NCI-H187 (cell line): ENCODE measurements around the gene SRSF5.
A peak's percentile ranks its signal among the peaks of the same experiment; 100 is the strongest.
"Not testable (repeated sequence)": the region's sequence is repeated elsewhere in the genome, so short reads cannot be mapped to it uniquely, and the experiment has no call there.

Experiments
- DNase-seq, 2 experiments: peaks; one replicate each; lab custom pipeline; 2025; lab: John Stamatoyannopoulos, UW

The SRSF5 gene

DNA sequence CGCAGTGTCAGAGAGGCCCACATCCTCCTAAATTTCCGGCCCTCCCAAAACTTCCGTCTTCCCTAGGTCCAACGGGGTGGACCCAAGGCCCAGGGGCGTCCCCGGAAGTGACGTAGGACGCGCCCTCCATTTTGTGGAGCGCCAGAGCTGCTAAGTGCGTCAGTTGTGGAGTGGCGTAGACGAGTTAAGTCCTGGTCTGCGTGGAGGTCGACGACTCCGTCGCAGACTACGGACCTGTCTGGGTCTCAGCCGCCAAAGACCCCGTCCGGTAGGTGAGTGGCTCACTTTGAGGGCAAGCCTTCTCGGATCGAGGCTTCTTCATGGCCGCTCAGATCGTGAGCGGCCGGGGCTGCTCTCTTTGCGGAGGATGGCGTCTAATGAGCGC is at the start of gene SRSF5:
SRSF5 (plus strand) TSS at position 159 of the 385 bp plus-strand sequence. CDS start 1,015 bp downstream, outside the sequence.
- DNase-seq: peak; percentile 90 to 92

DNA sequence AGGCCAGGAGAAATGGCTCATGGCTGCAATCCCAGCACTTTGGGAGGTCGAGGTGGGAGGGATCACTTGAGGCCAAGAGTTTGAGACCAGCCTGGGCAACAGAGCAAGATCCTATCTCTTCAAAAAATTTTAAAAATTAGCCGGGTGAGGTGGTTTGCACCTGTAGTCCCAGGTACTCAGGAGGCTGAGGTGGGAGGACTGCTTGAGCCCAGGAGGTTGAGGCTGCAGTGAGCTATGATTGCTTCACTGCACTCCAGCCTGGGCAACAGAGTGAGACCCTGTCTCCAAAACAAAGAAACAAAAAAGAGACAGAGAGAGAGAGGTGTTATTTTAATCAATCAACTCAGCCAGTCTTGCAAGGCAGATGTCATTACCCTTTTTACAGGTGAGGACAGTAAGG is 48.3 kb upstream of the SRSF5 start:
- DNase-seq: not testable (repeated sequence)

DNA sequence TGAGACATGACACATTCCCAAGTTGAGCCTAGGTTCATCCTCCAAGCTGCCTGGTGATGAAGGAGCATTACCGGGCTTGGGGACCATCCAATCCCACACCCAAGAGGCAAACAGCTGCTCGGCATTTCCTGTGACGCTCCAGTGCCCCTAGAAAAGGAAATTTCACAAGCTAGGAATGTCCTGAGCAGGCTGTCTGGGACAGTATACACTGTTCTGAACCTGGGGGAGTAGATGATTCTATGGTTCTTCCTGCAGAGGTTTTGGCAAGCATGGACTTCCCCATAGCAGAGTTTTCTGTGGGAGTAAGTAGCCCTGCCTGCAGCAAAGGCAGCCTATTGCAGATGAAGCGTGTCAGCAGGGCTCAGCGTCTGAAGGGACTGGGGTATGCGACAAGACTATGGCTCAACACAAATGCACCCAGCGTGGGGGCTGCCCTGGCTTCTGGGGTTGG is 47.4 kb upstream of the SRSF5 start:
- DNase-seq: no peak

DNA sequence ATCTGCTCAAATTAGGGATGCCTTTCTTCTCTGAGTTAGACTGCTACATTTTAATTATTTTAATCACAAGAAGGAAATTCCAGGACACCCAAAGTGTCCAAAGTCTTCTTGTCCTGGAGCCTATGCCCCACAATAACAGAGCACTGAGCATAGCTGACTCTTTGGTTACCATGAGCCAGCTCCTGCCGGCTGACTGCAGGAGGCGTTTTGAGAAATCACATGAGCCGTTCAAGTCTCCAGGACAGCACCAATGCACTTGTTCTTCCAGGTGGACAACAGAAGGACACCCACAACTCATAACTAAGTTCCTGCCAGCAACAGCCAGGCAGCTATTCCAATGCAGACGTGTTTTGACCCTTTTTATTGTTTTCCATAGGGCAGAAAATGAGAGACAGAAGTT is 46.0 kb upstream of the SRSF5 start:
- no peak for DNase-seq

DNA sequence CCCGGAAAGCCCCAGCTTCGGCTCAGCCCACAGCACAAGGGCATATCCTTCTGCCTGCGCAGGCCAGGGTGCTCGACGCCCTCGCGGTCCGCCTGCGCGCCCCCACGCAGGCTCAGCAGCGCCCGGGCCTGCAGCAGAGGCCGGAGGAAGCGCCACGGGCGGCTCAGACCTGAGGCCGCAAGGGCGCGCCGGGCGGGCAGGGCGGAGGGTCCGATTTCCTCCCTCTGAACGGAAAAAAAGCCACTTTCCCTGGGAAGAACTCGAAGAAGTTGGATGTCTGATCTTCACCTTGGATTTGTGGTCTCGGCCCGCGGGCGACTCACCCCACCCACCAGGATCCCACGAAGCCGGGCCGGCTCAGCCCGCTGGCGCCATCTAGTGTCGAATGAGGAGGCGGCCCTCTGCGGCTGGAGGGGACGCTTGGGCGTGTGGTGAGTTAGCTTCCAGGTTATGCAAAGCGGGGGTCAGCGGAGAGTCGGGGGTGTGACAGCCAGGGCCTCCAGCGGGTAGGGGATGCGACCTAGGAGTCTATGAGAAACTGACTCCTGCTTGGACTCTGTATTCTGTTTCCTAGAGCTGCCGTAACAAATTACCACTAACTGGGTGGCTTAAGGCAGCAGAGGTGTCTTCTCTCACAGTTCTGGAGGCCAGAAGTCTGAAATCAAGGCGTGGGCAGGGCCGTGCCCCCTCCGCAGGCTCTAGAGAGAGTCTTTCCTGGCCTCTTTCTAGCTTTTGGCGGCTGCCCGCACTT is 40.0 kb upstream of the SRSF5 start:
- peak; percentile 55 to 65 for DNase-seq

DNA sequence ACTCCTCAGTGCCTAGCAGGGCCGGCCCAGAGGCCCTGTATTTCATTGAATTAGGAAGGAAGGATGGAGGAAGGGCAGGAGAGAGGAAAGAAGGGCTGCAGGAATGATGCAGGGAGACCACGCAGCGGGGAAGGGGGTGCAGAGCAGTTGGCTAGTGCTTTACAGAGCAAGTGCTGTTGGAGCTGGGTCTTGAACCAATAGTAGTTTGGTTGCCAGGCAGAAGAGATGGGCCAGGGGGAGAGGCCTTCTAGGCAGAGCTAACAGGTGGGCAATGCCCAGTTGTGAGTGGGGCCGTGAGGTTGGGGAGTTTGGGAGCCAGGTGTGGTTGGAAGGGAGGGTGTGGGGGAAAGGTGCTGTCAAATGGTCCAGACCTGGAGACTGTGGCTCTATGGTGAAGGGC is 39.1 kb upstream of the SRSF5 start:
- no peak for DNase-seq

DNA sequence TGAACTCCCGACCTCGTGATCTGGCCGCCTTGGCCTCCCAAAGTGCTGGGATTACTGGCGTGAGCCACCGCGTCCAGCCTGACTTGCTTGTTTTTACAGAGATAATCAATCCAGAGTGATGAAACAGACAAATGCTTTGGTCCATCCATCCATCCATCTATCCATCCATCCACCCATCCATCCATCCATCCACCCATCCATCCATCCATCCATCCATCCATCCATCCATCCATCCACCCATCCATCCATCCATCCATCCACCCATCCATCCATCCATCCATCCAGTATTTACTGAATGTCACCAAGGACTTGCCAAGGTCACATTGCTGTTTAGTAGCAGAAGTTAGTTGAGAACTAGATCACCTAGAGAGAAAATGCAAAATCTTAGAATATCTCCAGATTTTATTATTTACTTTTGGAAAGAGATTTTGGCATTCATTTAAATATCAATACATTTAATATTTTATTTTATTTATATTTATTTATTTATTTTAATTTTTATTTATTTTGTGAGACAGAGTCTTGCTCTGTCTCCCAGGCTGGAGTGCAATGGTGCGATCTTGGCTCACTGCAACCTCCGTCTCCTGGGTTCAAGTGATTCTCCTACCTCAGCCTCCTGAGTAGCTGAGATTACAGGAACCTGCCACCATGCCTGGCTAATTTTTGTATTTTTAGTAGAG is 34.9 kb upstream of the SRSF5 start:
- not testable (repeated sequence) for DNase-seq

DNA sequence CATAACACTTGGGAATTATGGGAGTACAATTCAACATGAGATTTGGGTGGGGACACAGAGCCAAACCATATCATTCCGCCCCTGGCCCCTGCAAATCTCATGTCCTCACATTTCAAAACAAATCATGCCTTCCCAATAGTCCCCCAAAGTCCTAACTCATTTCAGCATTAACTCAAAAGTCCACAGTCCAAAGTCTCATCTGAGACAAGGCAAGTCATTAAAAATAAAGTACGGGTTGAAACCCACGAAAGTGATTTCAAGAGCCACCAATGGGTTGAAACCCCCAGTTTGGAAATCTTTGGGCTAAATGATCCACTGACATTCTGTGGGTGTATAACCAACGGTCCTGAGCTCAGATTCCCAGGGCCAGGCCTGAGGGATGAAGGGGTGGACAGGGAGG is 30.5 kb upstream of the SRSF5 start:
- DNase-seq: not testable (repeated sequence)

DNA sequence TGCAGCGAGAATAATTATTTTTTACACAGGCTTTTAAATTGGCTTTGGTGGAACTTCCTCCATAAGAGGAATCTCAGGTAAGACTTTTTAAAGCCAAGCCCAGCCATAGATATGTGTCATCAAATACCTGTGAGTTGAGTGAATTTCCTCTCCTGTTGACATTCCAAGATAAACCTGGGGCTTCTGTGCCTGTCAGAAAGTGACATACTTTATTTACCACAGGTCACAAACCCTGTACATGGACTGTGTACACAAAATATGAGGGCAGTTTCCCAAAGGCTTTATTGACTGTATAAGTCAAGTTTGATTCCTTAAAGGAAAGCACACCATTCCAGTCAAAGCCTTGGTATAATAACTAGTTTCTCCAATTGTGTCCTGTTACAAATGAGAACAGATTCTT is 25.9 kb upstream of the SRSF5 start:
- DNase-seq: no peak

DNA sequence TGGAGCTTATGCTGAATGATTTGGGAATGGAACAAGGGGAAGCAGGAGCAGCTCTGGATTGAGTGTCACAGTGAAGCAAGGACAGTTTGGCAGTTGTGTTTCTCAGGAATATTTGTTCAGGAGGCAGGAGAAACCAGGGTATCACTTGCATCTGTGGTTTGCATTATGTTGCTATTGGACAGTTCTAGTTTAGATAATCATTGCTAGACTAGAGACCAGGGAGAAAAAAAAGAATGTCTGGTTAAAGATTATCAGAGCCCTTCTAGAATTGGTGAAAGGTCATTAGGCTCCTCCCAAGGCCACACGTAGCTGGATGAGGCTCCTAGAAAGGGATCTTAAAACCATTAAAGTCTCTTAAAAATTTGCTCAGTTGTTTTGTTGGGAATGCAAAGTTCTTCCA is 17.0 kb upstream of the SRSF5 start:
- no peak for DNase-seq

DNA sequence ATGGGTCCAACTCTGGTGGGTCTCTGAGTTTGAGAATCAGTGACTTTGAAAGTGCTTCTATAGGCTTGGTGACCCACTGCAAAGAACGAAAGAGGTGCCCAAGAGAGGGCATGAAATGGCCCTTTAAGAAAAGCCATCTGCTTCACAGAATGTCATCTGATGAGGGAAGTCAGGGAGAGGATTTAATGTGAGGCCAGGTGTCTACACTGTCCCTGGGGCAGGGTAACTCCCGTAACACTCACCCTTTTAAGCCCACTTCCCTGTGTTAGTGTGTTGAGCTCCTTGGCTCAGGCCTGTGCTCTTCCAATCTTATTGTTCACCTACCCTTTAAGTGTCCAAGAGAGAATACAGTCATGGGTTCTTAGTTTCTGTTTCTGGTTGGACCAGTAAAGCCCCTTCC is 16.4 kb upstream of the SRSF5 start:
- no peak for DNase-seq

DNA sequence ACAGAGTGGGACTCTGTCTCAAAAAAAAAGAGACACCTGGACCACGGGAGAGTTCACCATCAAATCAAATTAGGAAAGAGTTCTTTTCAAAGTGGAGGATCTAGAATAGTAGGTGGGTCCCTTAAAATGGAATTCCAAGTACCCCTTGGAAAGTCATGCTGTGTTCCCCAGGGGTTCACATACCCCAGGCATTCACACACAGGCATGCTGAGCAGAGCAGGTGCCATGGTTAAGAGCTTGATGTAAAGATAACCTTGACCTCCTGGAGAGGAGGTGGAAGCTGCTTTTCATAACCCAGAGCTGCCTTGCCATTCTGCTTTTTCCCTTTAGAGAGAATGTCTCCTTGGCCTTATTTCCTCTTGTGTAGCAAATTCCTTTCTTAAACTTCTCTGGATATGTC is 14.2 kb upstream of the SRSF5 start:
- DNase-seq: no peak

DNA sequence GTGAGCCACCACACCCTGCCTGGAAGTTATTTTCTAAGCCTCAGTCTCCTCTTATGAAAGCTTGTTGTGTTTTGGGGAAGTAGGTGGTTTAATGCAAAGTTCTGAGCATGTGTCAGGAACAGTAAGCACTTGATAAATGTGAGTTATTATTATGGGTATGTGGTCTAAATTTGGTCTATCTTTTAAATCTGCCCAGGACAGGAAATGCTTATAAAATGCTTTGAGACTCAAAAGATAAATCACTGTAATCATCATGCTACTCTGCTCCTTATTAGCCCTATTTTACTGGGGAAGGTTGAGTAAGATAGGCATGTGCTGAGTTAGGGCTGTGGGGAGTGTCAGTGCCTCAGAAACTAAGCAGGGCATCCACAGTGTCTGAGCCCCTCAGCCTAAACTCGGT is 13.1 kb upstream of the SRSF5 start:
- no peak for DNase-seq

DNA sequence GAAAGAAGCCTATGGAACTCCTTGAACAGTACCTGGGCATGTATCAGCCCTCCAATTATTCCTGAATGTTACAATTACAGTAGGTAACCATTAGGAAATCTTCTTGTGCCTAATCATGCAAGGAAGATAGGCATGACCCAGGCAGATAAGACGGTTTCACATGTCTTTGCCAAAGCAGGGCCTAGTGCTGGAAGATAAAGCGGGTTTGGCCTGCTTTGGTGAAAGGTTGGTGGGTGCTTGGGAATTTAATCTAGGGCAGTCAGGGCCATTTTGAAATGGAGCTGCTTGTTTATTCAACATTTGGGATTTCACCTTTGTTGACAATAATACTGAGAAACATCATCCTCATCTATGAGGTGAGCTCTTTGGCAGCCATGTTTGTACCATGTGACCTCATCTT is 12.5 kb upstream of the SRSF5 start:
- no peak for DNase-seq

DNA sequence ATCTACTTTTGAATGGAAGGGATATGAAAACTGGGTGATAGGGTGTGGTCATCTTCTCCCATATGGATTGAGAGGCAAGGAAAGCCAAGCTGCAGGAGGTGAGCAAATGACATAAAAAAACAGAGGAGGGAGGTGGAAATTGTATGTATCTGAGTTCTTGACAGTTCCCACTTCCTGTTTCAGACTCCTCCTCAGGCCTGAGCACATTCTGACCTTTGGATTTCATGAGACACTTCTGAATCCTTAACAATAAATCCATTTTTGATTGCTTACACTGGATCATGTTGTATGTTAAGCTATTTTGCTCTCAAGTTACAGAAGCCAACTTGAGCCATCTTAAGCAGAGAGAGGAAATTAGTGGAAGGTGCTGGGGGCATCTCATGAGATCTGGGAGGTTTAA is 11.6 kb upstream of the SRSF5 start:
- DNase-seq: no peak

DNA sequence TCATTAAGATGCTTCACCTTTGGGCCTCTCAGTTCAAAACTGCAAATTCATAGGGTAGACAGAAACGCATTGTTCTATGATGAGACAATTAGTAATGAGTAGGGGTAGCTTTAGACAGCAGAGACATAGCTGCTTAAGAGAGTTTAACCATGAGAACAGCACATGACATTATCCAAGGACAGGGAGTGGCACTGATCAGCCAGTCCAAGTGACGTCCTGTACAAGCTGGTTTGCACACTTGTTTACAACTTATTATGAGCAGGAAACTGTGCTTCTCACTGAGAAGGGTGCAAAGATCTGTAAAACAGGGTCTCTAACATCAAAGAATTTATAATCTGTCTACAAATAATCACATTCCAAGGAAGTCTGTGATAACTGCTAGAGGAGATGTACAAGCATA is 11.2 kb upstream of the SRSF5 start:
- DNase-seq: no peak

DNA sequence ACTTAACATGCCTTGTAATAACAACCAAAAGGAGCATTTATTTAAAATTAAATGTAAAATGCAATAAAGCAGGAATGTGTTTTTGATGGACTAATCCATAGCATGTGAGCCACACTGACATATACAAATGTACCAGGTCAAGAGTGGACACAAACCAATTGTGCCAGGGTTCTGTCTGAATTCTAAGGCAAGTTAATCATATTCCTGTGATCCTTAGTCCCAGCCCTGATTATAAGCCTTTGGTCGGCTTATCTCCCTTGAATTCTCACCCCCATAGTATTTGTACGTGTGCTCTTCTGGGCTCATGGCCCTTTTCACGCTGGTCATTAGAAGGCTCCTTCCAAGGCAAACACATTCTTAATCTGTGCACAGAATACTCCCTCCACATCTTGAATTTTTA is 10.6 kb upstream of the SRSF5 start:
- DNase-seq: no peak

DNA sequence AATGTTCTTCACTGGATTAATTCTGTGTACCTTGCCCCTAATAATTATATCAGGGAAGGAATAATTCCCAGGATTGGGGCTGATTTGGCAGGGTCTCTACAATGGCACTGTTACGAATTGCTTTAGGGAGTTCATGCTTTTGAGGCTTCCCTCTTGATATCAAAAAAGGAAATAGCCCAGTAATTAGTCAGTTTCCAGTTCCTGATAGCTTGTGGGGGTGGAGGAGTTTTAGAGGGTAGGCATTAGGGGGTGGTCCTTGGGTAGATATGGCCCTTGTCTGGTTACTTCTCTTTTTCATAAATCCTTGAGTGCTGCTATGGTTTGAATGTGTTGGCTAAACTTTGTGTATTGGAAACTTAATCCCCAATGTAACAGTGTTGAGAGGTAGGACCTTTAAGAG is 6.1 kb upstream of the SRSF5 start:
- DNase-seq: no peak

DNA sequence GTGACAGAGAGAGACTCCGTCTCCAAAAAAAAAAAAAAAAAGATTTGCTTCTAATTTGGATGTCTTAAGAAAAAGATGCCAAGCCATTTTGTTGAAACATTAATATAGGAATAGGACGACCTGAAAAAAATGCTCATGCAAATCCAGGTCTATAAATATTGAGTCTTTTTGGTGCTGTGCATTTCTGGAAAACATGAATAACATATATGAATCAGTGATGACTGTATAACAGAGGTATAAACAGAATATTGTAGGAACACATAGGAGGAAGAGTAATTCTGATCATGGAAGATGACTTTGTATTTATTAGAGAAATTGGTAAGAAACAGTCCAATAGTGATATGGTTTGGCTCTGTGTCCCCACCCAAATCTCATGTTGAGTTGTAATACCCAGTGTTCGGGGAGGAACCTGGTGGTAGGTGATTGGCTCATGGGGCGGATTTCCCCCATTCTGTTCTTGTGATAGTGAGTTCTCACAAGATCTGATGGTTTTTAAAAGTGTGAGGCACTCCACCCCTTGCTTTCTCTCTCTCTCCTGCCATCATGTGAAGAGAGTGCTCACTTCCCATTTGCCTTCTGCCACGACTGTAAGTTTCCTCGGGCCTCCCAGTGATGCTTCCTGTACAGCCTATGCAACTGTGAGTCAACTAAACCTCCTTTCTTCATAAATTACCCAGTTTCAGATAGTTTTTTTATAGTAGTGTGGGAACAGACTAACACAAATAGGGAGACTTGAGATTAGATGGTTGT is 3.0 kb upstream of the SRSF5 start:
- DNase-seq: no peak

DNA sequence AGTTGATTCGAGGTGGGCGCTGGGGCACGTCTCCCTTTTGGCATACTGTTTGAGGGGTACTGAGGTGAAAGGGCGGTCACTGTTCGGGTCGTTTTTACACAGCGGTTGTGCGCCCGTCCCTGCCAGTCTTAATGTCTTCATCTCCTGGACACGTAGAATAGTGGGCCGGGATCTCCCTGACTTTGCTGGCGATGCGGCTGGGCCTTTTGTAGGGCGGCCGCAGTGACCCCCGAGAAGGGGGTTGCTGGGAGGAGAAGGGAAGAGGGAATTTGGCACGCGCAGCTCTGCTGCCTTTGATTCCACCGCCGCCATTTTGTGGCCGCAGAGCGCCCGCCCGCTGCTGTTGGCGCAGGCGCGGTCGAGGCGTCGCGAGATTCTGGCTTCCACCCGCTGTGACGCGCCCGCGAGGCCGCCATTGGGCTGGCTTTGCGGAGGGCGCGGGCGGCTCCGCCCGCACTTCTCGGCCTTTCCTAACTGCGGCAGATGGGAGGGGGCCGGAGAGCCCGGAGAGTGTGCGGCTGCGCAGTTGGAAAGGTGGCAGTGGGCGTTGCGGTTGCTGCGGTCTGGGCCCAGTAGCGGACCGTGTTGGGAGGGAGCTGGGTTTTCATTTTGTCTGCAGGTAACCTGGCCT is 542 bp downstream of the SRSF5 start:
- peak; percentile 89 to 92 for DNase-seq

DNA sequence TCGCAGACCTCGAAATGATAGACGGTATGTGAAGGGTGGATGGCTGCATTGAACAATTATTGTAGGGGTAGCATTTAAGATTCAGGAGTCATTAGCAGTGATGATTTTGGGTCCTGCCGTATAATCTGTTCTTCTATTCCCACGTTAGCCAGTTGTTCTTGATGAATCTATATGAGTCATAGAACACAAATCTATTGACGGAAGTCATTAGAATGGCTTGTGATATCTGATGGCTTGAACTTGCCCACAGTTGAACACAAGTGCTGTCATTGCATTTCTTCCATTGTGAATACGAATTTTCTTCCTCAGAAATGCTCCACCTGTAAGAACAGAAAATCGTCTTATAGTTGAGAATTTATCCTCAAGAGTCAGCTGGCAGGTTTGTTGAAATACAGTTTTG is 1.9 kb downstream of the SRSF5 start:
- no peak for DNase-seq

DNA sequence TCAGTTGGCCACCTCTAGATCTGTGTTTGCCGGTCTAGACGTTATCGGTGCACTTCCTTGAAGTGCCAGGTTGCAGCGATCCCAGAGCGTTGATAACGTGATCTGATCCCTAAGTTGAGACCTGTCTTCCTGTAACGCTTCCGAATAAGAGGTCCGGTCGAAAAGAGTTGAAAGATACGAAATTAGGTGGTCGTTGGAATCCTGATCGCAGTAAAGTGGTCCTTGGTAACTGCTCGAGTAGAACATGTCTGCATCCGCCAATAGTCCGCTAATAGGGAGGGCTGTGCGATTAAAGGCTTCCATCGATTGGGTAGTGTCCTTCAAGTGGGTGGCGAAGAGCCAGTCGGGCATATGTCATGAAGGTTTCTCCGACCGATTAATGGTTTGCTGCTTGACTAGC is 2.7 kb downstream of the SRSF5 start:
- no peak for DNase-seq

DNA sequence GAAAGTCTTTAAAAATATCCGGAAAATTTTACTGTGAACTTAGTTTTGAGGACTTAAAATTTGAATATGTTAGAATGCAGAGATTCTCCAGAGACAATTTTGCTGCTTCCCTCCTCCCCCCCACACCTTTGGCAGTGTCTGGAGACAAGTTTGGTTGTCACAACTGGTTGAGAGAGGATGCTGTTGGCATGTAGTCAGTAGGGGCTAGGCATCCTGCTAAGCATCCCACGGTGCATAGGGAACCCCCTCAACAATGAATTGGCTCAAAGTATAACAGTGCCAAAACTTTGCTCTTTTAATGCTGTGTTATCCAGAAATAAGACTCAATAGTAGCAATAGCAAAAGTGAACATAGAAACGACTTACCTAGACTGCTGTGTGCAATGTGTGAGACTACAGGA is 3.6 kb downstream of the SRSF5 start:
- DNase-seq: no peak
